Caco-2 (cell line): ENCODE results near the gene FANCC. TPM values are rescaled to one million over a fixed set of nuclear protein-coding genes. Genes with fewer than 3 reads are reported as not detected.

Source experiments
- BruUV-seq: library from RNA; stranded (reverse); fragments of 400-500 nt; replicated peaks from 2 replicates; lab custom pipeline; 2021; lab: Mats Ljungman, UMichigan
- CTCF ChIA-PET: fragments of 300-600 bp; sonication (Branson Sonifier 250); formaldehyde crosslinking; loops from one replicate; lab custom pipeline; 2022; ENCODE audit warnings: antibody characterized with exemption; lab: Charles Lee
- POLR2A ChIA-PET: fragments of 300-600 bp; sonication (Branson Sonifier 250); formaldehyde crosslinking; loops from one replicate; lab custom pipeline; 2022; ENCODE audit warnings: antibody characterized with exemption; lab: Charles Lee
- DNase-seq, 2 experiments: peaks; one replicate each; pipeline versions ENCODE4 v3.0.0 to v3.0.0-alpha.2; 2020 to 2022
- H3K27me3 ChIP-seq: replicated peaks from 2 replicates; pipeline ENCODE4 v1.6.0; 2011; ENCODE audit warnings: low read length; ENCODE audit not compliant: control insufficient read depth, insufficient read depth
- H3K36me3 ChIP-seq: 2 replicates; pipeline ENCODE4 v1.5.1; 2011; ENCODE audit warnings: low read length; ENCODE audit not compliant: control insufficient read depth, insufficient read depth
- H3K4me1 ChIP-seq: fragments of 250-450 bp; sonication (Bioruptor Pico); 2 replicates; pipeline ENCODE4 v1.5.1; 2020; ENCODE audit warnings: mild to moderate bottlenecking
- H3K4me3 ChIP-seq: 2 replicates; pipeline ENCODE4 v1.5.1; 2011; ENCODE audit warnings: low read depth, mild to moderate bottlenecking, control low read depth, low read length
- H3K9me3 ChIP-seq: fragments of 250-450 bp; sonication (Bioruptor Pico); 2 replicates; pipeline ENCODE4 v1.5.1; 2020; ENCODE audit warnings: mild to moderate bottlenecking, moderate library complexity
- H3K27ac Mint-ChIP-seq: one replicate; pipeline ENCODE4 v1.8.0; 2022; ENCODE audit warnings: mixed read lengths; ENCODE audit not compliant: unreplicated experiment
- H3K27me3 Mint-ChIP-seq: one replicate; pipeline ENCODE4 v1.8.0; 2022; ENCODE audit warnings: mixed read lengths; ENCODE audit not compliant: insufficient read depth, unreplicated experiment
- H3K36me3 Mint-ChIP-seq: one replicate; pipeline ENCODE4 v1.8.0; 2022; ENCODE audit warnings: mild to moderate bottlenecking, mixed read lengths; ENCODE audit not compliant: insufficient read depth, unreplicated experiment
- H3K4me1 Mint-ChIP-seq: one replicate; pipeline ENCODE4 v1.8.0; 2022; ENCODE audit warnings: low read depth, mixed read lengths; ENCODE audit not compliant: unreplicated experiment
- H3K4me3 Mint-ChIP-seq: one replicate; pipeline ENCODE4 v1.8.0; 2022; ENCODE audit warnings: mild to moderate bottlenecking, moderate library complexity, mixed read lengths; ENCODE audit not compliant: unreplicated experiment
- H3K9me3 Mint-ChIP-seq: one replicate; pipeline ENCODE4 v1.8.0; 2022; ENCODE audit warnings: mixed read lengths; ENCODE audit not compliant: unreplicated experiment
- intact Hi-C: fragments of 100-400 bp; cut with micrococcal nuclease; formaldehyde crosslinking; loops from one replicate; pipeline ENCODE4 v1.10.0; 2022; ENCODE audit not compliant: unreplicated experiment
- total RNA-seq: library from RNA; stranded (reverse); gene quantifications from 2 replicates; pipeline ENCODE4 v1.2.3, GENCODE V29; 2022
- TF ChIP-seq, protein P1 (sequence below), 2 experiments: fragments of 200-600 bp in 1 of 2; IDR thresholded peaks; 1 replicate in 1 of 2; 2 replicates in 1 of 2; pipeline versions ENCODE4 v1.5.1 to v1.8.0; 2011 to 2022; ENCODE audit warnings: antibody characterized with exemption in 1 of 2, control low read depth in 1 of 2, inconsistent platforms in 1 of 2, low read depth in 1 of 2, low read length in 1 of 2, mild to moderate bottlenecking in 1 of 2, moderate library complexity in 1 of 2; ENCODE audit not compliant: insufficient read depth in 1 of 2, severe bottlenecking in 1 of 2, unreplicated experiment in 1 of 2

Gene FANCC
- total RNA-seq, 1 experiment from 2014 or later: 29.2 TPM

DNA sequence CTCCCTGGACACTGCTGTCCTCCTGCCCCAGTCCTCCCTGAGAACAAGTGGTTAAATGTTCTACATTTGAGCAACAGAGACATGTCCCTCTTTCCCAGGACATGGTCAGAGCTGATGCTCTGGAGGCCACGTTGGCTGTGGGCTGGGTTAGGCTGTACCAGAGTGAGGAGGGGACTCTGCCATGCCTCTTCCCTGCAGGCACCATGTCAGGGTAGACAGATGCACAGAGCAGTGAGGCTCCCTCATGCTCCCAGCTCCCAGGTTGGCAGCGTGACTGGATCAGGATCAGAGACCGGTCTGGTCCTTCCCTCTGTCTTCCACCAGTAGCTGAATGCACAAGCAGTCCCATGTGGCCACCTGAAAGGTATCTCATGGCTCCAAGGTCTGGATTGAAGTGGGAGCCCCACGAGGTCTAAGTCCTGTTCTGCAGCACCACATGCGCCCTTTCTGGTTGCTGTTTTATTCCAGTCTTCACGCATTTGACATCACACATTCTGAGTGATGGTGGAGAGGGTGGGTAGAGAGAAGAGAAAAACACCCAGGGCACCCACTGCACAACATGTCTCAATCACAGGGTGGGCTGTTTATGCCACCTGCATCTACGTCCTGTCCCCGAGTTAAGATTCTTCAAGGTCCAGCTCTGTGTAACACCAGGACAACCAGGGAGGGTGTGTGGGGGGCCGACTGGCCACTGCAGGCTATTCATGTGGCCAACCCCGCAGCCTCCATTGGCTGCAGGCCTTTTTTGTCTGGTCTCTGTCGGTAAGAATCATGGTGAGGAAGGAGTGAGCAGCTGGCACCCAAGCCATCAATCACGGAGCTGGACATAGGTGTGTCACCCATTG, 204.9 kb downstream of the FANCC start:
- intact Hi-C loops: no loop called here
- Histone ChIP-seq H3K27me3 (no peaks in the 10 kb centered on the region), H3K4me3 (no peak overlapping the region), H3K4me1 (no peaks in the 10 kb centered on the region), H3K9me3 (no peaks in the 10 kb centered on the region), H3K36me3 (peaks cover 2% of the 10 kb centered on the region; the same call in 1 of the 2 replicates)
- Mint-ChIP-seq H3K36me3 (peaks cover 41% of the 10 kb centered on the region), H3K27me3 (no peaks in the 10 kb centered on the region), H3K4me1 (no peaks in the 10 kb centered on the region), H3K27ac (no peak overlapping the region), H3K4me3 (no peak overlapping the region), H3K9me3 (no peaks in the 10 kb centered on the region)
- TF ChIP-seq, protein P1, sequence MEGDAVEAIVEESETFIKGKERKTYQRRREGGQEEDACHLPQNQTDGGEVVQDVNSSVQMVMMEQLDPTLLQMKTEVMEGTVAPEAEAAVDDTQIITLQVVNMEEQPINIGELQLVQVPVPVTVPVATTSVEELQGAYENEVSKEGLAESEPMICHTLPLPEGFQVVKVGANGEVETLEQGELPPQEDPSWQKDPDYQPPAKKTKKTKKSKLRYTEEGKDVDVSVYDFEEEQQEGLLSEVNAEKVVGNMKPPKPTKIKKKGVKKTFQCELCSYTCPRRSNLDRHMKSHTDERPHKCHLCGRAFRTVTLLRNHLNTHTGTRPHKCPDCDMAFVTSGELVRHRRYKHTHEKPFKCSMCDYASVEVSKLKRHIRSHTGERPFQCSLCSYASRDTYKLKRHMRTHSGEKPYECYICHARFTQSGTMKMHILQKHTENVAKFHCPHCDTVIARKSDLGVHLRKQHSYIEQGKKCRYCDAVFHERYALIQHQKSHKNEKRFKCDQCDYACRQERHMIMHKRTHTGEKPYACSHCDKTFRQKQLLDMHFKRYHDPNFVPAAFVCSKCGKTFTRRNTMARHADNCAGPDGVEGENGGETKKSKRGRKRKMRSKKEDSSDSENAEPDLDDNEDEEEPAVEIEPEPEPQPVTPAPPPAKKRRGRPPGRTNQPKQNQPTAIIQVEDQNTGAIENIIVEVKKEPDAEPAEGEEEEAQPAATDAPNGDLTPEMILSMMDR (IDR thresholded peaks at IDR 0.05; ENCODE audit: insufficient read depth in 1 of 2, low read depth in 1 of 2, low read length in 1 of 2, severe bottlenecking in 1 of 2, unreplicated experiment in 1 of 2): no peak
- ChIA-PET CTCF (no interaction called here), POLR2A (no interaction called here)
- BruUV-seq: no TSS peak
- no peak for DNase-seq

DNA sequence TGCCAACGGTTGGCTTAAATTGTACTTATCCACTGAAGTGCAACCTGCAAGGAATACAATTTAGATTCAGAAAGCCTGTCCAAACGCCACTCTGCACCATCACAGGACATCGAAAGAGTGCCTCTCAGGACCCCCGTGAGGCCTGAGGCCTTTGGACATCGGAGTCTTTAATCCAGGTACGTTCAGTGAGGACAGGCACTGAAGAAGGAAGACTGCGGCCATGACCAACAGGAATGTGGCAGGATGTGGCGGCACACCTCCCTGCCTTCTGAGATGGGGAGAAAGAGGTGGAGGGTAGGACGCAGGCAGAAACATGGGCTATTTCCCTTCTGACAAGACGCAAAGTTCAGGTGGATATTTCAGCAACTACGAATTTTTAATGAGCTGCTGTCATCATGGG, 205.8 kb downstream of the FANCC start:
- Mint-ChIP-seq H3K27ac (no peak overlapping the region), H3K27me3 (no peaks in the 10 kb centered on the region), H3K4me1 (no peaks in the 10 kb centered on the region), H3K4me3 (no peak overlapping the region), H3K9me3 (no peaks in the 10 kb centered on the region), H3K36me3 (peaks cover 43% of the 10 kb centered on the region)
- Histone ChIP-seq H3K27me3 (no peaks in the 10 kb centered on the region), H3K36me3 (peaks cover 2% of the 10 kb centered on the region), H3K4me1 (no peaks in the 10 kb centered on the region), H3K9me3 (no peaks in the 10 kb centered on the region), H3K4me3 (no peak overlapping the region)
- ChIA-PET CTCF (no interaction called here), POLR2A (no interaction called here)
- DNase-seq: no peak
- intact Hi-C loops: no loop called here
- TF ChIP-seq, protein P1 (IDR thresholded peaks at IDR 0.05; ENCODE audit: insufficient read depth in 1 of 2, low read depth in 1 of 2, low read length in 1 of 2, severe bottlenecking in 1 of 2, unreplicated experiment in 1 of 2): no peak
- BruUV-seq: no TSS peak

- H3K36me3 Mint-ChIP-seq: peaks cover 40% of the 10 kb centered on the region
- BruUV-seq: no TSS peak
- no peaks in the 10 kb centered on the region for H3K4me1 ChIP-seq
Measured at GRCh38 chr9:95110921-95111525, 206.5 kb downstream of the FANCC start.

More at GRCh38 chr9:95110921-95111525, 206.5 kb downstream of the FANCC start:
- peaks cover 2% of the 10 kb centered on the region for H3K36me3 ChIP-seq
- Mint-ChIP-seq H3K9me3 (no peaks in the 10 kb centered on the region), H3K4me1 (no peaks in the 10 kb centered on the region), H3K27ac (no peak overlapping the region), H3K4me3 (no peak overlapping the region), H3K27me3 (no peaks in the 10 kb centered on the region)
- H3K9me3 ChIP-seq: no peaks in the 10 kb centered on the region
- CTCF ChIA-PET: interaction anchor here (0.5 kb wide), 1 partner anchor 442 kb away, joined by 3 read pairs; no protein-coding TSS in a partner anchor
- DNase-seq: no peak
- TF ChIP-seq, protein P1 (IDR thresholded peaks at IDR 0.05; ENCODE audit: insufficient read depth in 1 of 2, low read depth in 1 of 2, low read length in 1 of 2, severe bottlenecking in 1 of 2, unreplicated experiment in 1 of 2): no peak
- POLR2A ChIA-PET: no interaction called here
- no peaks in the 10 kb centered on the region for H3K27me3 ChIP-seq
- no peak overlapping the region for H3K4me3 ChIP-seq
- intact Hi-C loops: no loop called here
